Measurements from ENCODE around the gene CDH4.

DNA sequence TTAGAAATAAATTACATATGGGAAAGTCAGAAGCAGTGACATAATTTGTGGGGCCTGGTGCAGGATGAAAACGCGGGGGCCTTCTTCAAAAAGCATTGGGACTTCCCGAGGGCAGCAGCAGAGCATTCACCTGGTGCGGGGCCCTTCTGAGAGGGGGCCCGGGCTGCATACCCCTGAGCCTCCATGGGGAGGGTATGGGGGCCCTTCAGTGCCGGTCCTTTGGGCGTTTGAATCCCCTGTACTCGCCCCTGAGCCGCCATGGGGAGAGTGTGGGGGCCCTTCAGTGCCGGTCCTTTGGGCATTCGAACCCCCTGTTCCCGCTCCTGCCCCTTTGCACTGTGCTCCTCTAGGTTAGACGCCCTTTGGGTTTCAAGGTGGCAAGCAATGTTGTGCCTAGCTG lies 283.5 kb downstream of the CDH4 start:
- TF ChIP-seq CTCF (conservative IDR thresholded peaks at IDR 0.05): no peak
- TF ChIP-seq ZFX (IDR thresholded peaks at IDR 0.05): no peak

Data from C4-2B (cell line).